G401 (cell line): Measurements from ENCODE around the gene PLXNB2. TPM values are rescaled to one million over a fixed set of nuclear protein-coding genes. Genes with fewer than 3 reads are reported as not detected.

ENCODE experiments used
- DNase-seq: peaks from one replicate; pipeline ENCODE4 v3.0.0-alpha.2; 2015; ENCODE audit warnings: low spot score
- in situ Hi-C: cut with HindIII; loops from 2 replicates; pipeline ENCODE4 v1.10.0; 2016; ENCODE audit warnings: low sequenced_read_pairs, mixed read lengths
- total RNA-seq: library from RNA; depleted of rRNA; stranded (reverse); fragments of >200 nt; shearing (Covaris generic); gene quantifications from 2 replicates; pipeline ENCODE4 v1.2.3, GENCODE V29; 2014

Gene PLXNB2
- total RNA-seq, 1 experiment from 2014 or later: 100 TPM

GRCh38 chr22:50247748-50248147 lies 59.7 kb downstream of the PLXNB2 start:
- in situ Hi-C loops: no loop called here
- peak; percentile 36 for DNase-seq

GRCh38 chr22:50246242-50247175 lies 60.9 kb downstream of the PLXNB2 start:
- no peak for DNase-seq
- in situ Hi-C loops: no loop called here

GRCh38 chr22:50245214-50246072 lies 62.0 kb downstream of the PLXNB2 start:
- in situ Hi-C loops: no loop called here
- no peak for DNase-seq

- peak; percentile 93 for DNase-seq
- in situ Hi-C loops: no loop called here
Observed at GRCh38 chr22:50244420-50245213, 62.8 kb downstream of the PLXNB2 start, which contains the start of gene TUBGCP6. Gene TUBGCP6 (minus strand): TSS chr22:50245023. CDS start chr22:50244459, 564 bp downstream.

- in situ Hi-C loops: no loop called here
- no peak for DNase-seq
Observed at GRCh38 chr22:50243685-50244419, 63.6 kb downstream of the PLXNB2 start.

GRCh38 chr22:50242406-50242949 lies 65.0 kb downstream of the PLXNB2 start:
- DNase-seq: peak; percentile 21
- in situ Hi-C loops: no loop called here

- in situ Hi-C loops: no loop called here
Observed at GRCh38 chr22:50238755-50239154, 68.7 kb downstream of the PLXNB2 start.

GRCh38 chr22:50236731-50237409 lies 70.6 kb downstream of the PLXNB2 start:
- in situ Hi-C loops: no loop called here
- peak; percentile 75 for DNase-seq

More at GRCh38 chr22:50238755-50239154, 68.7 kb downstream of the PLXNB2 start:
- DNase-seq: no peak

- in situ Hi-C loops: no loop called here
Observed at GRCh38 chr22:50233223-50233622, 74.2 kb downstream of the PLXNB2 start.

GRCh38 chr22:50232481-50233151 lies 74.8 kb downstream of the PLXNB2 start:
- peak; percentile 26 for DNase-seq
- in situ Hi-C loops: no loop called here

More at GRCh38 chr22:50233223-50233622, 74.2 kb downstream of the PLXNB2 start:
- DNase-seq: no peak

- in situ Hi-C loops: no loop called here
- DNase-seq: no peak
Observed at GRCh38 chr22:50229370-50229769, 78.1 kb downstream of the PLXNB2 start.

- DNase-seq: no peak
- in situ Hi-C loops: no loop called here
Observed at GRCh38 chr22:50228366-50228765, 79.1 kb downstream of the PLXNB2 start.

GRCh38 chr22:50227579-50228215 lies 79.7 kb downstream of the PLXNB2 start:
- DNase-seq: no peak
- in situ Hi-C loops: no loop called here

GRCh38 chr22:50226875-50227165 lies 80.6 kb downstream of the PLXNB2 start:
- DNase-seq: no peak

GRCh38 chr22:50226063-50226874 lies 81.2 kb downstream of the PLXNB2 start:
- in situ Hi-C loops: no loop called here
- DNase-seq: no peak

More at GRCh38 chr22:50226875-50227165, 80.6 kb downstream of the PLXNB2 start:
- in situ Hi-C loops: no loop called here
